K562 (cell line): ENCODE measurements around the gene DLL4. TPM values are rescaled to one million over a fixed set of nuclear protein-coding genes. Genes with fewer than 3 reads are reported as not detected.

Experiments used
- ATAC-seq: fragments of 200-7000 bp; cut with Tn5 transposase; 3 replicates; pipeline ENCODE4 v1.9.1; 2020; ENCODE audit warnings: moderate library complexity
- BruUV-seq: library from RNA; stranded (reverse); fragments of 400-500 nt; replicated peaks from 2 replicates; lab custom pipeline; 2021; lab: Mats Ljungman, UMichigan
- CTCF ChIA-PET: fragments of 300-600 bp; formaldehyde crosslinking; extraction: SDS; loops from one replicate; lab custom pipeline; 2021; ENCODE audit warnings: low intra/inter-chr PET ratio; lab: Yijun Ruan, JAX
- POLR2A ChIA-PET: fragments of 300-600, 350-650 bp; sonication (Branson Sonifier 250); formaldehyde crosslinking; extraction: SDS; loops from one replicate; lab custom pipeline; 2021; ENCODE audit warnings: antibody characterized with exemption, inconsistent platforms; lab: Yijun Ruan, JAX
- DNase-seq, 4 experiments: peaks; one replicate each; pipeline versions ENCODE4 v3.0.0 to v3.0.0-alpha.2; 2011 to 2018; ENCODE audit warnings: low spot score in 3 of 4, mixed read lengths in 3 of 4; ENCODE audit errors: extremely low read depth in 1 of 4
- FAIRE-seq: peaks from 2 replicates; lab custom pipeline; 2011; peaks lifted over from hg19 to GRCh38; lab: Jason Lieb, UNC
- H2AFZ ChIP-seq: 2 replicates; pipeline ENCODE4 v1.6.0; 2011; ENCODE audit warnings: low read depth, low read length, control low read depth, inconsistent platforms
- H3K27ac ChIP-seq: fragments of 200-600 bp; 3 replicates; pipeline ENCODE4 v1.8.0; 2011; ENCODE audit warnings: low read depth, mild to moderate bottlenecking, control low read depth, inconsistent platforms, low read length, moderate library complexity, mixed read lengths; ENCODE audit errors: extremely low read depth
- H3K27me3 ChIP-seq, 2 experiments: fragments of 300-600 bp in 1 of 2; 2 replicates in 1 of 2; 3 replicates in 1 of 2; pipeline versions ENCODE4 v1.6.0 to v1.8.0; 2011; ENCODE audit warnings: inconsistent platforms in 2 of 2, low read length in 2 of 2, mild to moderate bottlenecking in 1 of 2, mixed read lengths in 1 of 2, moderate library complexity in 1 of 2; ENCODE audit not compliant: control insufficient read depth in 2 of 2, insufficient read depth in 2 of 2
- H3K36me3 ChIP-seq: fragments of 300-600 bp; 3 replicates; pipeline ENCODE4 v1.8.0; 2011; ENCODE audit warnings: mild to moderate bottlenecking, low read length, inconsistent platforms; ENCODE audit not compliant: control insufficient read depth, insufficient read depth
- H3K4me1 ChIP-seq, 2 experiments: fragments of 200-600 bp in 1 of 2; replicated peaks in 1 of 2; 2 replicates in 1 of 2; 3 replicates in 1 of 2; pipeline versions ENCODE4 v1.5.1 to v1.8.0; 2011; ENCODE audit warnings: inconsistent platforms in 2 of 2, low read length in 2 of 2, mild to moderate bottlenecking in 1 of 2, mixed read lengths in 1 of 2, moderate library complexity in 1 of 2; ENCODE audit not compliant: control insufficient read depth in 2 of 2, insufficient read depth in 2 of 2
- H3K4me2 ChIP-seq: 2 replicates; pipeline ENCODE4 v1.6.1; 2011; ENCODE audit warnings: low read length, control low read depth, inconsistent platforms, mixed read lengths; ENCODE audit not compliant: insufficient read depth
- H3K4me3 ChIP-seq: fragments of 200-600 bp; sonication (generic), shearing (Covaris generic); 2 replicates; pipeline ENCODE4 v1.5.1; 2016; ENCODE audit warnings: control low read depth, inconsistent platforms
- H3K79me2 ChIP-seq: fragments of 200-600 bp; 3 replicates; pipeline ENCODE4 v1.8.0; 2011; ENCODE audit warnings: low read length, inconsistent platforms; ENCODE audit not compliant: control insufficient read depth, insufficient read depth
- H3K9ac ChIP-seq, 2 experiments: 2 replicates each; pipeline versions ENCODE4 v1.6.0 to v1.6.1; 2011; ENCODE audit warnings: low read depth in 2 of 2, low read length in 2 of 2, control low read depth in 1 of 2, inconsistent platforms in 1 of 2, mild to moderate bottlenecking in 1 of 2, mixed read lengths in 1 of 2; ENCODE audit not compliant: insufficient read depth in 1 of 2
- H3K9me1 ChIP-seq: one replicate; pipeline ENCODE4 v1.6.0; 2011; ENCODE audit warnings: inconsistent platforms, mild to moderate bottlenecking, low read length, moderate library complexity; ENCODE audit not compliant: control insufficient read depth, insufficient read depth
- H3K9me3 ChIP-seq: replicated peaks from 2 replicates; pipeline ENCODE4 v1.5.1; 2011; ENCODE audit warnings: low read depth, low read length, inconsistent platforms; ENCODE audit not compliant: control insufficient read depth, insufficient read depth
- H4K20me1 ChIP-seq: replicated peaks from 2 replicates; pipeline ENCODE4 v1.6.1; 2011; ENCODE audit warnings: low read length, inconsistent platforms, mixed read lengths; ENCODE audit not compliant: control insufficient read depth, insufficient read depth
- CBX5 ChIP-seq: IDR thresholded peaks from 2 replicates; pipeline ENCODE4 v1.6.1; 2014; ENCODE audit warnings: low read depth, borderline replicate concordance
- KLF1 ChIP-seq: fragments of 450-650 bp; IDR thresholded peaks from 2 replicates; pipeline ENCODE4 v1.6.1; 2016; ENCODE audit warnings: missing genetic modification characterization, missing compliant biosample characterization
- POLR2H ChIP-seq: IDR thresholded peaks from 2 replicates; pipeline ENCODE4 v1.6.1; 2016; ENCODE audit warnings: missing genetic modification characterization, low read depth, mild to moderate bottlenecking, control low read depth, missing compliant biosample characterization, moderate library complexity
- SREBF2 ChIP-seq: sonication (generic); formaldehyde crosslinking; IDR thresholded peaks from 2 replicates; pipeline ENCODE4 v1.4.0; 2020; ENCODE audit warnings: mild to moderate bottlenecking, missing genetic modification reagents
- U2AF1 ChIP-seq: fragments of 200-400 bp; formaldehyde crosslinking; optimal IDR thresholded peaks from 2 replicates; pipeline ENCODE3; 2017; ENCODE audit warnings: mild to moderate bottlenecking, low read depth, low read length, moderate library complexity
- ZKSCAN1 ChIP-seq: fragments of 150-350 bp; IDR thresholded peaks from 2 replicates; pipeline ENCODE4 v1.6.1; 2016; ENCODE audit warnings: low read depth, low read length
- ZNF518B ChIP-seq: fragments of 250-450 bp; sonication (Bioruptor Pico); IDR thresholded peaks from 2 replicates; pipeline ENCODE4 v1.5.0; 2021; ENCODE audit warnings: mild to moderate bottlenecking, moderate library complexity
- WGBS: fragments of 100-300 bp; shearing (Covaris generic); methylation state at CpG from one replicate; pipeline ENCODE4 v1.1.6; 2016; ENCODE audit warnings: low coverage, mixed read lengths; ENCODE audit not compliant: insufficient coverage; ENCODE audit errors: missing lambda C conversion rate; 5-methylcytosine and 5-hydroxymethylcytosine counted together
- in situ Hi-C: fragments of 300-500 bp; cut with MboI; formaldehyde crosslinking; loops from 4 replicates; pipeline ENCODE4 v1.15.0; 2018; ENCODE audit warnings: inconsistent platforms, mixed read lengths
- intact Hi-C: fragments of 100-400 bp; cut with micrococcal nuclease; formaldehyde crosslinking; loops from 2 replicates; pipeline ENCODE4 v1.14.2; 2022
- polyA plus RNA-seq, 8 experiments: library from polyadenylated mRNA; depleted of rRNA in 4 of 8; stranded (reverse) in 5 of 8; unstranded in 3 of 8; fragments of >200 nt; fragmentation: Nextera tagmentation in 2 of 8; fragmentation: Illumina TruSeq in 1 of 8; extraction: Ambion mirVana in 2 of 8; extraction: Trizol in 1 of 8; gene quantifications; 2 replicates each; pipeline versions ENCODE4 v1.2.1 to v1.2.3, GENCODE V29; 2011 to 2014; ENCODE audit warnings: inconsistent platforms in 1 of 8, missing spikeins in 1 of 8
- total RNA-seq, 7 experiments: library from RNA; depleted of rRNA in 6 of 7; stranded (reverse); fragments of >200 nt in 6 of 7; fragmentation: Illumina TruSeq in 2 of 7; extraction: Trizol in 2 of 7; gene quantifications; 2 replicates each; pipeline versions ENCODE4 v1.2.1 to v1.2.3, GENCODE V29; 2011 to 2021; ENCODE audit warnings: low replicate concordance in 1 of 7

DLL4 gene
- total and polyA plus RNA-seq, 9 of the 15 experiments (the other 6 are each of a cell fraction or from before 2014, with no cell fraction given) = 0.04 to 1.1 (median 0.41) TPM; not detected in 1

GRCh38 chr15:40964006-40964405 lies 34.9 kb downstream of the DLL4 start:
- Histone ChIP-seq H3K4me2 (no peak overlapping the region), H4K20me1 (no peaks in the 10 kb centered on the region), H3K4me1 (peaks cover 0 to 23% of the 10 kb centered on the region in 2 experiments; a peak in 4 of 5 replicates), H3K4me3 (no peak overlapping the region), H2AFZ (no peak overlapping the region), H3K36me3 (no peaks in the 10 kb centered on the region), H3K27ac (no peak overlapping the region), H3K9me1 (no peaks in the 10 kb centered on the region), H3K79me2 (no peaks in the 10 kb centered on the region), H3K9ac (peak overlapping the region in 1 of 2 experiments; percentile 56; a peak in 1 of 4 replicates), H3K27me3 (no peaks in the 10 kb centered on the region; a peak in 1 of 5 replicates), H3K9me3 (no peaks in the 10 kb centered on the region)
- no TSS peak for BruUV-seq
- 10% methylated on average over 7 of the region's 8 CpGs for WGBS
- CTCF ChIA-PET = no interaction called here
- intact Hi-C loops = no loop called here
- POLR2A ChIA-PET = interaction anchor here (0.6 to 2.7 kb wide), 6 partner anchors 9 to 342 kb away, joined by 3 to 16 read pairs (median 6); partner anchors contain the start of gene CHAC1
- DNase-seq (peak in 2 of 4 experiments; percentile 25 to 39), ATAC-seq (no peak), FAIRE-seq (no peak)
- in situ Hi-C loops = no loop called here
- TF ChIP-seq SREBF2 (CRISPR knock-in tag) (no peak), POLR2H (tag) (no peak)

- DNase-seq = no peak
- FAIRE-seq = no peak
- WGBS = 32% methylated on average over 13 of the region's 13 CpGs
- ChIA-PET POLR2A (interaction anchor here (0.6 to 2.7 kb wide), 5 partner anchors 9 to 369 kb away, joined by 3 to 16 read pairs (median 5); partner anchors contain the start of genes CHAC1 and CHP1), CTCF (no interaction called here)
- H3K9ac ChIP-seq = no peak overlapping the region; a peak in 1 of 4 replicates
- ATAC-seq = no peak; the same call in 1 of the 3 replicates
- no peaks in the 10 kb centered on the region for H4K20me1 ChIP-seq
- BruUV-seq = no TSS peak
- H3K4me2 ChIP-seq = no peak overlapping the region
- peaks cover 0 to 23% of the 10 kb centered on the region in 2 experiments; a peak in 4 of 5 replicates for H3K4me1 ChIP-seq
- intact Hi-C loops = loop anchor here (5.0 kb wide), 1 partner anchor 57 kb away; no protein-coding TSS in a partner anchor
- H3K27me3 ChIP-seq = no peaks in the 10 kb centered on the region; a peak in 1 of 5 replicates
- in situ Hi-C loops = no loop called here
- TF ChIP-seq ZNF518B (CRISPR knock-in tag) = no peak
- TF ChIP-seq U2AF1 = no peak
- TF ChIP-seq CBX5 = no peak
- TF ChIP-seq ZKSCAN1 = peak; percentile 66; the same call in 1 of the 2 replicates
- TF ChIP-seq KLF1 (tag) = no peak
- no peaks in the 10 kb centered on the region for H3K79me2 ChIP-seq
- H3K9me1 ChIP-seq = no peaks in the 10 kb centered on the region
- no peaks in the 10 kb centered on the region for H3K9me3 ChIP-seq
- no peak overlapping the region for H2AFZ ChIP-seq
- H3K27ac ChIP-seq = no peak overlapping the region
- no peaks in the 10 kb centered on the region for H3K36me3 ChIP-seq
- H3K4me3 ChIP-seq = no peak overlapping the region
These were observed 35.5 kb downstream of the DLL4 start for GRCh38 chr15:40964634-40965033.
